ENCODE measurements around the gene WEE1.
"Not testable (repeated sequence)": the region's sequence is repeated elsewhere in the genome, so short reads cannot be mapped to it uniquely, and the experiment has no call there.

The WEE1 gene

DNA sequence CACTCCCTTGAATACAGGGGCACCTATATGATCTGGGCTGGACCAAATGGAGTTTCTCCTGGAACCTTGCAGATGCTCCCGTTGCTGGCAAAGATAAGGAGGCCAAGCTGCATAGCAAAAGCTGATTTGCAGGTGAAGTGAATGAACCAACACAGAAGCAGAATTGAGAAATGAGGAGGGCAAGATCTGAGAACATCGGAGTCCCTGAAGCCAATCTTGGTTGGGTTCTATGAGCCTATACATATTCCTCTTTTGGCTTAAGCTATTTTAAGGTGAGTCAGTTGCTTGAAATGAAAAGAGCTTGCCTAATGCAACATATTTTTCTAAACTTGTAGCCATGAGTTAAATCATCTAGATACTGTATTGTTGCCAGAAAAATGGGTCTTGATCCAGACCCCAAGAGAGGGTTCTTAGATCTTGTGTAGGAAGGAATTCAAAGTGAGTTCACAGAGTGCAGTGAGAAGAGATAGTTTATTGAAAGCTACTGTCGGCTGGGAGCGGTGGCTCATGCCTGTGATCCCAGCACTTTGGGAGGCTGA is 23.5 kb downstream of the WEE1 start:
- DNase-seq (ENCODE audit: low read depth) = no peak

DNA sequence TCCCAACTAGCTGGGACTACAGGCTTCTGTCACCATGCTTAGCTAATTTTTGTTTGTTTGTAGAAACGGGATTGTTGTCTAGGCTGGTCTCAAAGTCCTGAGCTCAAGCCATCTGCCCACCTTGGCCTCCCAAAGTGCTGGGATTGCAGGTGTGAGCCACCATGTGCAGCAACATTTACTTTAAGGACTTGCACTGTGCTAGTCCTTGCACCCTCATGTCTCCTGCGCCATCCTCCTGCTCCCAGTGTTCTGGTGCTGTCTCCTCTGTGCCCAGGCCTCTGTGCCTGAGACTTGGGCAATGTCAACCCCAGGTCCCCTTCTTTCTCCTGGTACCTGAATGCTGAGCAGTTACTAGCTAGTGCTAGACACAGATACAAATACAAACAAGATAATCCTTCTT is 26.7 kb downstream of the WEE1 start:
- no peak for DNase-seq (ENCODE audit: low read depth)

DNA sequence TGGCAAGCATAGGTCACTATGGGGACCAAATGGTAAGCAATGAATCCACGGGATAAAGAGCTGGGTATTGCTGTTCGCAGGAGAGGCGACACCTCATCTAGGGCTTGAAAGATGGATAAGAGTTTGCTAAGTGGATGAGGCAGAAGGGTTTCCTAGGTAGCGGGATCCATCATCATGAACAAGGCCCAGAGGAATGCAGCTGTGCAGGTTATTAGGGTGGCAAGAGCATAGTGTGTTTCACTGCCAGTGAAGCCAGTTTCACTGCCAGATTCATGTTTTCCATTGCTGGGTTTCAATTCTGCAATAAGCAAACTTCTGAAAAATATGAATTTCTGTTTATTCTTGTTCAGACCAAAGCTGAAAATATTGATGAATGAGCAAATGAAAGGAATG is 27.2 kb downstream of the WEE1 start:
- DNase-seq (ENCODE audit: low read depth) = peak; percentile 53

DNA sequence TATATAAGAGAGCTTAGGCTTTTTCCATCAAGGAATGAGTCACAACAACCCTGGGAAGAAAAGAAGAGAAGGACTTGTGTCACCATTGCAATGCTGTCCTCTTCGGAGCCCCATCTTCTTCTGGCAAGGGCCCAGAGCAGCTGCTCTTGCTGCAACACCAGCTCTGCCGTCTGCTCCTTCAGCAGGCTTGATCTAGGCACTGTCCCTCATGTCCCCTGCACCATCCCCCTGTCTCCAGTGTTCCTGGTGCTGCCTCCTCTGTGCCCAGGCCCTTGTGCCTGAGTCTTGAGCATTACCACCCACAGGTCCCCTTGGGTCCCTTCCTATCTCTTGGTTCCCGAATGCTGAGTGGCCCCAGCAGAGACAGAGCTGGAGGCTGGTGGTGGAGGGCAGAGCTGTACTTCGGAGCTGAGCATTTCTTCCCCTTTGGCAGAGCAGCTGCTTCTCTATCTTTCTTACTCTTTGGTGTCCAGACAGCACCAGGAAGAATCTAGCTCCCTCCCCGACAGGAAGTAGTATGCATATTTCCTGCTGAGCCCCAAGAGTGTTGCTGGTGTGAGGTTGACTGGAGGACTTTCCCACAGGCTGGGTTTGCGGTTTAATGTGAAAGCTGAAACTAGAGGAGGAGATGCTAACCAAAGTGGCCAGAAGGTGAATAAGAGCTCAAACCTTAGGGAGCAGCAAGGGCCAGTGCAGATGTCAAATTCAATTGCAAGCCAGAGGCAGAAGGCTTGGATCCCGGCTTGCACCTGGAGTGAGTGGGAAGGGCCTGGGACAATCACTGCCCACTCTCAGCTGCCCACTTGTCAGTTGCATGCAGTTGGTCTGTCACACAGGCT is 27.8 kb downstream of the WEE1 start:
- DNase-seq (ENCODE audit: low read depth) = peak; percentile 64

DNA sequence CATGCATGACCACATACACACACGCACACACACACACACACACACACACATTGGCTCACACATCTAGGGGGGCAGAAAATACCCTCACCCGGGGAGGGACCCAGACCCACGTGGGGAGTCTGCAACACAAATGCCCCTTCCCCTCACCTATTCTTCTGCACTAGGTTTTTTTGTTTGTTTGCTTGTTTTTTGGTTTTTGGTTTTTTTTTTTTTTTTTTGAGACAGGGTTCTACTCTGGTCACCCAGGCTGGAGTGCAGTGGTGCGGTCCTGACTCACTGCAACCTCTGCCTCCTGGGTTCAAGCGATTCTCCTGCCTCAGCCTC is 28.4 kb downstream of the WEE1 start:
- no peak for DNase-seq (ENCODE audit: low read depth)

DNA sequence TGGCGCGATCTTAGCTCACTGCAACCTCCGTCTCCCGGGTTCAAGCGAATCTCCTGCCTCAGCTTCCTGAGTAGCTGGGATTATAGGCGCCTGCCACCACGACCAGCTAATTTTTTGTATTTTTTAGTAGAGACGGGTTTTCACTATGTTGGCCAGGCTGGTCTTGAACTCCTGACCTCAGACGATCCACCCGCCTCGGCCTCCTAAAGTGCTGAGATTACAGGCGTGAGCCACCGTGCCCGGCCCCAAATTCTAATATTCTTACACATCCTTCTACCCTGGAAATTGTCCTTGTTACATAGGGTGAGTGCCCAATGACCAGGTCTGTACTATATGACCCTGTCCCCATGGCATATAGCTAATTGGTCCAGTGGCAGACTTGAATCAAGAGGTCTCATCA is 29.7 kb downstream of the WEE1 start:
- not testable (repeated sequence) for DNase-seq (ENCODE audit: low read depth)

DNA sequence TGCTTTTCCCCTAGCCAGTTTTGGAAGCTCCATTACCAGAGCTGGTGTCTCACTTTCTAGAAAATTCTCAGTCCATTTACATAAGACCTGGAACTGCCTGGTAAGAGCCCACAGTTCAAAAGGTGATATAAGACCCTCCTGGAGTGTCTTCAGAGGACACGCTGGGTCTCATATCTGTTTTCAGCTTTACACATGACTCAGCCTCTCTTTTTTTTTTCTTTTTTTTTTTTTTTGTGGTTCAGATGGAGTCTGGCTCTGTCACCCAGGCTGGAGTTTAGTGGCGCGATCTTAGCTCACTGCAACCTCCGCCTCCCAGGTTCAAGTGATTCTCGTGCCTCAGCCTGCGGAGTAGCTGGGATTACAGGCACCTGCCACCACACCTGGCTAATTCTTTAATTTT is 30.7 kb downstream of the WEE1 start:
- DNase-seq (ENCODE audit: low read depth) = no peak

DNA sequence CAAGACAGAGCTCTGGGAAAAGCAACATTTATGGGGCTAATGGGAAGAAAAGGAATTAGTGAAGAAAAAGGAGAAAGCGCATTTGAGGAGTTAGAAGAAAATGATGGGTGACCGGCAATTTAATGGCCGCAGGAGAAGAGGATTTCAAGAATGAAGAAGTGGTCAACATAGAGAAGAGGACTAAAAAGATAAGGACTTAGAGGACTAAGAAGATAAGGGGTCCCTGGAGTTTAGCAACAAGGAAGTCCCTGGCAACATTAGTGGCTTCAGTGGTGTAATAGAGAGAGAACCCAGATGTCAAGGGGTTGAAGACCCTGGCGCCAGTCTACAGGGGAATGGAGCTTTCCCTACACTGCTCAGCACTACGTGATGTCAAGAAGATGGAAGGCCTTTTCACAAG is 32.3 kb downstream of the WEE1 start:
- no peak for DNase-seq (ENCODE audit: low read depth)

DNA sequence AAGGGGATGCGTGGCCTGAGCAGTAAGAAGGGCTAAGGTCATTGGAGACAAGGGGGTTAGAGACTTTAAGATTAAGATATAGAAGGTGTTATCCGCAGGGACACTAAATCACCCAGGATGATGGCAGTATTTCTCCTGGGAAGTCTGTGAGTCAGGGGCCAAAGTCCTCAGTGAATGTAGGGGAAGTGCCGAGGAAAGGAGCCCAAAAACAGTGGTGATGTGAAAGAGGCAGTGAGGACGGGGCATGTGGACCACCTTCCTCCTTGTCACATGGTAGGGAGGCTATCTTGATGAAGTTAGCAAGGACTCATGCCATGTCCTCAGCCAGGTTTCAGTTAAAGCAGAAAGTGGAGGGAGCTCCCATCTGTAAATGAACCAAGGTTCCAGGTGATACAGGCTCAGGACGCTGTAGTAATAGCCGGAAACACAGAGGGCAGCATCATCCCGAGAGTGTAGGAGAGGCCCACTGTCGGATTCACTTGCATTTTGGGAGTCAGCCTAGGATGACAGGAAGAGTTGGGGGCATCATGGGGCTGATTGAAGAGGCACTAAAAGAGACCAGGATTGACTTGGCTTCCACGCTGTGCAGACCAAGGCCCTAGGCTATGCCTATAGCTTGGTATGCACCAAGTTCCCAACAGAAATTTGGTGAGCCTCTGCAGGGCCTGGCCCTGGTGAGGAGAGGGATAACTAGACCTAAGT is 33.5 kb downstream of the WEE1 start:
- no peak for DNase-seq (ENCODE audit: low read depth)

DNA sequence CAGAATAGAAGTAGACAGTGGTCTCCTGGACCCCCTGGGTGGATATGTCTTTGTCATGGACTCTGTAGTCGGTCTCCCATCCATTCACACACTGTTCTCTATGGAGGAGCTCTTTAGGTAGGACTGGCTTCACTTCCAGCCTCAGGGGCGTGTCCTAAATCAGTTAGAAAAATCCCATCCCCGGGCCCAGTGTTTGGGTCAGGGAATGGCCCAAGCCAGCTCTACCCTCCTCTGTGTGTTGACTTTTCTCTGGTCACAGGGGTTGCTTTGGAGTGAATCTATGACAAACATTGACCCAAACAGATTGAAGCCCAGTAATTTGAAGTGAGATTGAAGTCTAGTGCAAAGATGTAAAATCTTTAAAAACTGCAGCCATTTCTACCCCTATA is 34.0 kb downstream of the WEE1 start:
- DNase-seq (ENCODE audit: low read depth) = no peak

DNA sequence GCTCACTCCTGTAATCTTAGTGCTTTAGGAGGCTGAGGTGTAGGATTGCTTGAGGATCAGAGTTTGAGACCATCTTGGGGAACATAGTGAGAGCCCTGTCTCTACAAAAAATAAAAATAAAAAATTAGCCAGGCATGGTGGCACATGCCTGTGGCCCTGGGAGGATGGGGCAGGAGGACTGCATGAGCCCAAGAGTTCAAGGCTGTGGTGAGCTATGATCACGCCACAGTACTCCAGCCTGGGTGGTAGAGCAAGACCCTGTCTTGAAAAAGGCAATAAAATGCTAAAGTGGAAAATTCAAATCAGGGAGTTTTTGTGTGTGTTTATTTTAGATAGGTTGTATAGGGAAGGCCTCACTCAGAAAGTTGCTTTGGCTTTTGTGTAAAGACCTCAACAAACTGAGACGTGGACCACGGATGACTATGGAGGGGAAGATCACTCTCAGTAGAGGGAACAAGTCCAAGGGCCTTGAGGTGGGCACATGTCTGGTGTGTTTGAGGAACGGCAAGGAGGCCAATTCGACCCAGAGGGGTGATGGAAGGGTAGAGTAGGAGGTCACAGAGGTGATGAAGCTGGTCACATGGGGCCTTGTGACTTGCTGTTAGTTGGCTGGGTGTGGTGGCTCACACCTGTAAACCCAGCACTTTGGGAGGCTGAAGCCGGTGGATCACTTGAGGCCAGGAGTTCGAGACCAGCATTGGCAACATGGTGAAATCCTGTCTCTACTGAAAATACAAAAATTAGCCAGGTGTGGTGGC is 35.7 kb downstream of the WEE1 start:
- DNase-seq (ENCODE audit: low read depth) = no peak

DNA sequence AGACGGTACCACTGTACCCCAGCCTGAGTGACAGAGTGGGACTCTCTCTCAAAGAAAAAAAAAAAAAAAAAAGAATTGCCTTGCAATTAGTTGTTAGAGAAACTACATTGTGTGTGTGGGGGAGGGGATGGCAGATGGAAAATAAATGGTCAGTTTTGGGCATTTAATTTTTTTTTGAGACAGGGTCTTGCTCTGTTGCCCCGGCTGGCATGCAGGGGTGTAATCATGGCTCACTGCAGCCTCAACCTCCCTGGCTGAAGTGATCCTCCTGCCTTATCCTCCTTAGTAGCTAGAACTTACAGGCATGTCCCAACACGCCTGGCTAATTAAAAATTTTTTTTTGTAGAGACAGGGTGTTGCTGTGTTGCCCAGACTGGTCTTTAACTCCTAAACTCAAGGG is 36.4 kb downstream of the WEE1 start:
- no peak for DNase-seq (ENCODE audit: low read depth)

DNA sequence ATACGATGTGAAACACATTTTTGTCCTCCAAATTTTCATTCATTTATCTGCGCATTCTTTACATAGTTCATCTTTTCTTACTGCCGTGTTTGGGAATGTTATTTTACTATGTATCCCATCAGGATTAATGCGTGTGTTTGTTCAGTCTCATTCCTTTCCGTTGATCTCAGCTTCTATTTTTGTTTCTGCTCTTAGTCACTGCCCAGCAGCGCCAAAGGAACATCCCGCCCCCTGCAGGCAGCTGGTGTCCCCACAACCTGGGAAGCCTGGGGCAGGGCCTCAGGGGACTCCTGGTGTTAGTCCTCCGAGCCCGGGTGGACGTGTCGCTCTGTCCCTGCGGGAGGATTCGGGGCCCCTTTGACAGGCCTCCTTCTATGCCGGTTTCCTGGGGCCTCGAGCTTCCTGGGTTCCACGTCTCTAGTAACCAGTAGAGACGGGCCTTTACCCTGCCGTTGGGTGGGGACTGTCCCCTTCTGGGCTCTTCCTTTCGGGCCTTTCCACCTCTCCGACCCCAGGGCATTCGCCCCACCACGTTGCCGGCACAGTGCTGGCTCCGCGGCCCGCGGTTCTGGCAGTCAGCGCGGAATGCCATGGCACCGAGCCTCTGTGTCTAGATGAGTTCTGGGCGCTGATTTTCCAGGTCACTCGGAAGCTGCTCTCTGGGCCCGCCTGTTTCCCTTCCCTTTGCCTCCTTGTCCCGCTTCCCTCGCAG is 39.8 kb downstream of the WEE1 start:
- DNase-seq (ENCODE audit: low read depth) = peak; percentile 97

DNA sequence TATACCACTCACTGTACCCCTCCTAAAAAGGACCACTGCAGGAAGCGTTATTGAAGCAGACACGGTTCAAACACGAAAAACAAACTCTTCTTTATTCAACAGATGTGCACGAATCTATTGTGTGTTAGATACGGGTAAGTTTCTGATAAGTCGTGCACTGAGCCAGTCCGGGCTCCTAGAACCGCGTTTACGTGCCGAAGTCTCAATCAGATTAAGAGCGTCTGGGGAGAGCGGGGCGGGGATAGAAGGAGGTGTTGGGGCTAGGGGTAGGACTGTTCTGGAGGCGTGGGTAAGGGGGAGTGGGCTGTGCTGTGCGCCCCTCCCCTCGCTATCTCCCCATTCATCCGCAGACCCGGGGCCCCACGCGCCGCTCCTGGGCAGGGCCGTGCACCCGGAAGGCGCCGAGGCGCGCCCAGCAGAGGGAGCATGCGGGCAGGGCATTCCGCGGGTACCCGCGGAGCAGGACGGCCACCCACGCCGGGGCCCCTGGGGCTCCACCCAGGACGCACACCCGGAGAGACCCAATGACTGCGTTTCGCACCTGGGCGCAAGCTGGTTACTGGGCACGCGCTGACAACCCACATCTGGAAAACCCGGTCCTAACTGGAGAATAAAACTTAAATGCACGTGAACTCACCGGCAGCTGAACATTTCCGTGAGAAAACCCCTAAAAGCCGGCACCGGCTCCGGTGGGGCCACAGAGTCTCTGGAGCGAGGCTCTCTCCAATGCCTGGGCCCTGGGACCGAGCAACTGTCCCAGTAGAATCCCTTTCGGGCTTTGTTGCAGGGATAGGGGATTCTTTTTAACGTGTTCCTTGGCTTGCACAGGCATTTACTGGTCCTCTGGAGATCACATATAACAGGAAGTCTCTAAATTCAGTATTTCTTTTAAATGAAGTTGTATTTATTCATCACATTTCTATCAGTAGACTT is 40.6 kb downstream of the WEE1 start:
- DNase-seq (ENCODE audit: low read depth) = peak; percentile 84

DNA sequence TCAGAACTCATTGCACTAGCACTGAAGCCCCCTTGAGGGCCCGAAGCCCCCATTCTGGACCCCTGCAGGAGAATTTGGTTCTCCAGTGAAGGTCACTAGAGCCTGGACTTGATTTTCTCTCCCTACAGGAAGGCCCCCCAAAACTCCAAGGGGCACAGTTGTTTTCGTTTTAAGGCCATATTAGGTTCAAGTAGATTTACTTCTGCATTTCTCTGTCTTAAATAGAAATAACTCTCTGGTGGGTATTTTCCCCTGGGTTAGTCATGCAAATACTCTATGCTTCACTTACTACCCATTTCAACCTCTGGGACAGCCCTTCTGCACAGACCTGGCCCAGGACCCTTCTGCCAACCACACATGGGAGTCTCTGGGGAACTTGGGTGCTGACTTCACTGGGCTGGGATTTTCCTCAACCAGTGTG is 41.6 kb downstream of the WEE1 start:
- no peak for DNase-seq (ENCODE audit: low read depth)

DNA sequence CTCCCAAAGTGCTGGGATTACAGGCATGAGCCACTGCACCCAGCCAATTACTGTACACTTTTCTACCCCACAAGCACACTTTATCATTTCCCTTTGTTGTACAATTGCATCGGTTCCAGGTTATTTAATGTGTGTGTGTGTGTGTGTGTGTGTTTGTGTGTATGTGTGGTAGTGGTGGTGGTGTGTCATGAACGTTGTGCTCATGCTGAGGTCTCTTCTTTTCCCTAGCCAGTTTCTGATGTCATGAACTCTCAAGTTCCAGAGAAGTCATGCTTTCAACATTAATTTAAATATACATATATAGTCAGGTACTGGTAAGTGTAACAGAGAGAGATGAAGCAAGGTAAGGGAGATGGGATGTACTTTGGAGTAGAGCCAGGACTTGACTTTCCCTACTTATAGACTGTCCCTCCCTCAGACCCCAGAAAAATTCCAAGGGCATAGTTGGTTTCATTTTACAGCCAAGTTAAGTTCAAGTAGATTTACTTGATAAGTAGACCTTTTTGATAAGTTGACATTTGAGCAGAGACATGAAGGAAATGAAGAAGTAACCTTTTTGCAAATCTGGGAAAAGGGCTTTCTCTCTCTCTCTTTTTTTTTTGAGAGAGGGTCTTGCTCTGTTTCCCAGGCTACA is 42.7 kb downstream of the WEE1 start:
- no peak for DNase-seq (ENCODE audit: low read depth)

DNA sequence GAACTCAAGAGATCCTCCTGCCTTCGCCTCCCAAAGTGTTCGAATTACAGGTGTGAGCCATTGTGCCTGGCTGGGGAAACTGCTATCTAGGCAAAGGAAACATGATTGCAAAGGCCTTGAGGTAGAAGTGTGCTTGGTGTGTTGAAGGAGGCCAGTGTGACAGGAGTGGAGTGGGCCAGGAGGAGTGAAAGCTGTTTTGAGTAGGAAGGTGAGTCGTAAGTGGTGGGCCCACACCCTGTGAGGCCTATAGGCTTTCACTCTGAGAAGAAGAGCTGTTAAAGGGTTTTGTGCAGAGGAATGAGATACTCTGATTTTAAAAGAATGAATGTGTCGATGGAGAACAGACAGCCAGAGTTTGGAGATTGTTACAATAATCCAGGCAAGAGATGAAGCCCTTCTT is 43.4 kb downstream of the WEE1 start:
- peak; percentile 25 for DNase-seq (ENCODE audit: low read depth)

DNA sequence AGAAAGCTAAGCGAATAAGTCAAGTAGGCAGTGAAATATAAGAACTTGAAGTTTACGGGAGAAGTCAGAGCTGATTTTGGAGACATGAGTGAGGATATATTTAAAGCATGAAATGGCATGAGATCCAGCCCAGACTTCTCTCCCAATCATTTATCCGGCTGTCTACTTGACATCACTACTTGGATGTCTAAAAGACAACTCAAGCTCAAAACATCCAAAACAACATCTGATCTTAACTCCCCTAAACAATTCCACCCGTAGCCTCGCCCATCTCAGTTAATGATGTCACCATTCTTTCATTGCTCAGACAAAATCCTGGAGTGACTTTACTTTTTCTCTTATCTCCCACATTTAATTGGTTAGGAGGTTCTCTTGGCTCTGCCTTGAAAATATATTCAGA is 44.5 kb downstream of the WEE1 start:
- DNase-seq (ENCODE audit: low read depth) = peak; percentile 14

DNA sequence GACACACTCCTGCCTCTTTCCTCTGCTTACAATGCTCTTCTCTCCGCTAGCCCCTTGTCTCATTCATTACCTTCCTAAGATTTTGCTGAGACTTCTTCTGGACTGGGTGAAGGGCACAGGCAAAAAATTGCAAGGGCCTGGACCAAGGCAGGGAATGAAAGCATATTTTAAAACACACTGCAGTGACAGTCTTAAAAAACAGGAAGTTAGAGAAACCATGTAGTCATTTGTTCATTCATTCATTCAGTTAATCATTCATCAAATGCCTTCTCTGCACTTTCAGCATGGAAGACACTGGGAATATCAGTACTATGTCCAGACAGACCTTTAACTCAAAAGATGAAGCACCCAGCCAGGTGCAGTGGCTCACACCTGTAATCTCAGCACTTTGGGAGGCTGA is 45.5 kb downstream of the WEE1 start:
- no peak for DNase-seq (ENCODE audit: low read depth)

DNA sequence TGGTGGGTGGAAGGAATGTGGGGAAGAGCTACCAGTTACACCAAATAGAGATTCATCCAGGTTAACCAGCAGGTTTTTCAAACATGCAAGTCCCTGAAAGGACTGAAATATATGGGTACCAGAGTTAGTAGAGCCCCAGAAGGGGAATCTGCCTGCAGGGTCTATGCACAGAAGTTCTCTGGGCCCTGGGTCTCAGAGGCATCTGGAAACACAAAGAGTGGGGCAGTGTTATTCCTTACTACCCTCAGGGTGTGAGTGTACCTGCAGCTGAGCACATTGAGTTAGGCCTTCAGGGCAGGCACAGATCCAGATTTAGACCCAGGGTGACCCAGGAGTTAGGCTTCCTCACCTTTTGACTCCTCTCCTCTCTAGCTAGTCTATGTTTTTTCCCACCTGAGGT is 46.5 kb downstream of the WEE1 start:
- DNase-seq (ENCODE audit: low read depth) = no peak

DNA sequence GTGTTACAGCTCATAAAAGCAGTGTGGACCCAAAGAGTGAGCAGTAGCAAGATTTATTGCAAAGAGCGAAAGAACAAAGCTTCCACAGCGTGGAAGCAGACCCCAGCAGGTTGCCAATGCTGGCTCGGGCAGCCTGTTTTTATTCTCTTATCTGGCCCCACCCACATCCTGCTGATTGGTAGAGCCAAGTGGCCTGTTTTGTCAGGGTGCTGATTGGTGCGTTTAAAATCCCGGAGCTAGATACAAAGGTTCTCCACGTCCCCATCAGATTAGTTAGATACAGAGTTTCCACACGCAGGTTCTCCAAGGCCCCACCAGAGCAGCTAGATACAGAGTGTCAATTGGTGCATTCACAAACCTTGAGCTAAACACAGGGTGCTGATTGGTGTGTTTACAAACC is 48.9 kb downstream of the WEE1 start:
- DNase-seq (ENCODE audit: low read depth) = not testable (repeated sequence)
